ENCODE results near the gene MBD4.

Gene MBD4

GRCh38 chr3:129453732-129454131 is 14.0 kb upstream of the MBD4 start:
- no peak for TF ChIP-seq CTCF (IDR thresholded peaks at IDR 0.05; ENCODE audit: low read depth, low read length)
- no peak for DNase-seq (ENCODE audit: low read depth, low spot score)
- no peak overlapping the region for H3K4me3 ChIP-seq (ENCODE audit: low read depth, low read length)
- in situ Hi-C loops (cut with HindIII; ENCODE audit: low sequenced_read_pairs), result no loop called here

- DNase-seq (ENCODE audit: low read depth, low spot score), result peak; percentile 30
- in situ Hi-C loops (cut with HindIII; ENCODE audit: low sequenced_read_pairs), result no loop called here
- TF ChIP-seq CTCF (IDR thresholded peaks at IDR 0.05; ENCODE audit: low read depth, low read length), result no peak
- no peak overlapping the region for H3K4me3 ChIP-seq (ENCODE audit: low read depth, low read length)
These were observed 9.7 kb upstream of the MBD4 start for GRCh38 chr3:129449279-129450115.

- in situ Hi-C loops (cut with HindIII; ENCODE audit: low sequenced_read_pairs), result no loop called here
- no peak for TF ChIP-seq CTCF (IDR thresholded peaks at IDR 0.05; ENCODE audit: low read depth, low read length)
- H3K4me3 ChIP-seq (ENCODE audit: low read depth, low read length), result no peak overlapping the region
- DNase-seq (ENCODE audit: low read depth, low spot score), result no peak
These were observed 8.6 kb upstream of the MBD4 start for GRCh38 chr3:129448186-129448895.

- TF ChIP-seq CTCF (IDR thresholded peaks at IDR 0.05; ENCODE audit: low read depth, low read length), result no peak
- in situ Hi-C loops (cut with HindIII; ENCODE audit: low sequenced_read_pairs), result no loop called here
- no peak for DNase-seq (ENCODE audit: low read depth, low spot score)
- H3K4me3 ChIP-seq (ENCODE audit: low read depth, low read length), result no peak overlapping the region
These were observed 7.2 kb upstream of the MBD4 start for GRCh38 chr3:129446926-129447325.

- in situ Hi-C loops (cut with HindIII; ENCODE audit: low sequenced_read_pairs), result no loop called here
- TF ChIP-seq CTCF (IDR thresholded peaks at IDR 0.05; ENCODE audit: low read depth, low read length), result no peak
- DNase-seq (ENCODE audit: low read depth, low spot score), result no peak
- no peak overlapping the region for H3K4me3 ChIP-seq (ENCODE audit: low read depth, low read length)
These were observed 5.7 kb upstream of the MBD4 start for GRCh38 chr3:129445471-129445870.

- no peak for TF ChIP-seq CTCF (IDR thresholded peaks at IDR 0.05; ENCODE audit: low read depth, low read length)
- in situ Hi-C loops (cut with HindIII; ENCODE audit: low sequenced_read_pairs), result no loop called here
- H3K4me3 ChIP-seq (ENCODE audit: low read depth, low read length), result no peak overlapping the region
- no peak for DNase-seq (ENCODE audit: low read depth, low spot score)
These were observed 3.2 kb upstream of the MBD4 start for GRCh38 chr3:129442947-129443346.
